Naive B cell (primary cell): ENCODE results near the gene UGT1A3. TPM values are rescaled to one million over a fixed set of nuclear protein-coding genes. Genes with fewer than 3 reads are reported as not detected.

ENCODE experiments used
- ATAC-seq, 2 donors: fragments of 150-1000 bp; cut with Tn5 transposase; 2 replicates each; pipeline ENCODE4 v1.10.0; 2021; ENCODE audit warnings: low read depth in 2 of 2, mild to moderate bottlenecking in 2 of 2, moderate library complexity in 2 of 2
- DNase-seq: peaks from one replicate; pipeline ENCODE4 v3.0.0; 2022
- H3K27ac Mint-ChIP-seq, 6 donors: one replicate each; pipeline ENCODE4 v1.8.0; 2020 to 2022; ENCODE audit warnings: mild to moderate bottlenecking in 6 of 6, mixed read lengths in 6 of 6, moderate library complexity in 5 of 6, inconsistent platforms in 2 of 6
- H3K27me3 Mint-ChIP-seq, 3 donors: one replicate each; pipeline ENCODE4 v1.8.0; 2021 to 2022; ENCODE audit warnings: mixed read lengths in 3 of 3, mild to moderate bottlenecking in 1 of 3
- H3K36me3 Mint-ChIP-seq, 2 donors: one replicate each; pipeline ENCODE4 v1.8.0; 2020 to 2022; ENCODE audit warnings: mixed read lengths in 2 of 2, inconsistent platforms in 1 of 2, mild to moderate bottlenecking in 1 of 2
- H3K4me1 Mint-ChIP-seq, 3 donors: one replicate each; pipeline ENCODE4 v1.8.0; 2020 to 2022; ENCODE audit warnings: mixed read lengths in 3 of 3, inconsistent platforms in 1 of 3, mild to moderate bottlenecking in 1 of 3, moderate library complexity in 1 of 3
- H3K4me3 Mint-ChIP-seq, 8 donors: one replicate each; pipeline ENCODE4 v1.8.0; 2020 to 2022; ENCODE audit warnings: mild to moderate bottlenecking in 8 of 8, mixed read lengths in 8 of 8, moderate library complexity in 8 of 8, inconsistent platforms in 2 of 8
- H3K9me3 Mint-ChIP-seq, 7 donors: one replicate each; pipeline ENCODE4 v1.8.0; 2020 to 2022; ENCODE audit warnings: mixed read lengths in 7 of 7, mild to moderate bottlenecking in 5 of 7, inconsistent platforms in 2 of 7, moderate library complexity in 1 of 7
- polyA plus RNA-seq, 6 donors: library from polyadenylated mRNA; unstranded; fragments of 300-500 nt; fragmentation: Illumina TruSeq; gene quantifications; one replicate each; pipeline ENCODE4 v1.2.3, GENCODE V29; 2021; ENCODE audit warnings: low read depth in 6 of 6

Gene UGT1A3
- polyA plus RNA-seq, 6 donors from 2014 or later: not detected

- no peak overlapping the region for H3K4me3 Mint-ChIP-seq
- no peaks in the 10 kb centered on the region for H3K4me1 Mint-ChIP-seq
- ATAC-seq (no peak), DNase-seq (no peak)
- no peak overlapping the region for H3K27ac Mint-ChIP-seq
- peaks cover 8 to 28% (median 11%) of the 10 kb centered on the region in 3 donors for H3K27me3 Mint-ChIP-seq
- H3K36me3 Mint-ChIP-seq: no peaks in the 10 kb centered on the region
- H3K9me3 Mint-ChIP-seq: peaks cover 0 to under 1% (median 0%) of the 10 kb centered on the region in 7 donors
Observed at GRCh38 chr2:233821196-233821595, 92.4 kb downstream of the UGT1A3 start.

DNA sequence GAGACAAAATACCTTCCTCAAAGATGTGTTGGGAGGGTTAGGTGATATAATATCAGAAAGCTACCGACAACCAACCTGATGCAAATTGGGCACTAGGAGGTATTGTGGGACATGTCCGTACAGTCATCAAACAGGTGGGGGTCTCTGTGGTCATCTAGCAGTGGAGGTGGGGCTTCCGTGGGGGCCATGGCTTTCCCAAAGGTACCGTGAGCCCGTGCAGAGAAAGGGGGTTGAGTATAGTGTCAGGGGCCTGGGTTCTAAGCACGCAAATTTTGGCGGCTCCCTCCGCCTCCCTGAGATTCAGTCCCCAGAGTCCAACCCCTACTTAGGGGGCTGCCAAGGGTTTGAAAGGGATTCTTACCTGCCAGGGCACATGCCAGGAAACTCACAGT lies 92.9 kb downstream of the UGT1A3 start:
- DNase-seq (no peak), ATAC-seq (no peak)
- no peaks in the 10 kb centered on the region for H3K36me3 Mint-ChIP-seq
- no peak overlapping the region for H3K4me3 Mint-ChIP-seq
- H3K27ac Mint-ChIP-seq: no peak overlapping the region
- H3K27me3 Mint-ChIP-seq: peaks cover 8 to 24% (median 11%) of the 10 kb centered on the region in 3 donors
- H3K9me3 Mint-ChIP-seq: peaks cover 0 to 6% (median 0%) of the 10 kb centered on the region in 7 donors
- no peaks in the 10 kb centered on the region for H3K4me1 Mint-ChIP-seq

- peaks cover 7 to 19% (median 8%) of the 10 kb centered on the region in 3 donors for H3K27me3 Mint-ChIP-seq
- ATAC-seq (no peak), DNase-seq (no peak)
- H3K4me3 Mint-ChIP-seq: no peak overlapping the region
- H3K4me1 Mint-ChIP-seq: no peaks in the 10 kb centered on the region
- H3K27ac Mint-ChIP-seq: no peak overlapping the region
- H3K36me3 Mint-ChIP-seq: no peaks in the 10 kb centered on the region
- peaks cover 0 to 6% (median 0%) of the 10 kb centered on the region in 7 donors for H3K9me3 Mint-ChIP-seq
Observed at GRCh38 chr2:233822101-233822771, 93.4 kb downstream of the UGT1A3 start.

Other genes starting within 250 kb of the UGT1A3 start
- 10 to 100 TPM in 2 of 6 donors, 1 to 10 TPM in 4; 4.7 to 11.1 (median 8.1) TPM for gene USP40, start 162.3 kb upstream of the UGT1A3 start, polyA plus RNA-seq
- gene UGT1A8, start 111.4 kb upstream of the UGT1A3 start, polyA plus RNA-seq: not detected
- not detected for gene UGT1A10, start 92.6 kb upstream of the UGT1A3 start, polyA plus RNA-seq
- gene UGT1A9, start 57.1 kb upstream of the UGT1A3 start, polyA plus RNA-seq: not detected
- gene UGT1A7, start 47.1 kb upstream of the UGT1A3 start, polyA plus RNA-seq: not detected
- gene UGT1A6, start 36.2 kb upstream of the UGT1A3 start, polyA plus RNA-seq: not detected
- gene UGT1A5, start 16.1 kb upstream of the UGT1A3 start, polyA plus RNA-seq: not detected
- gene UGT1A4, start 10.3 kb upstream of the UGT1A3 start, polyA plus RNA-seq: not detected
- not detected for gene UGT1A1, start 31.2 kb downstream of the UGT1A3 start, polyA plus RNA-seq
- gene MROH2A, start 49.3 kb downstream of the UGT1A3 start, polyA plus RNA-seq: not detected
- not detected for gene HJURP, start 125.5 kb downstream of the UGT1A3 start, polyA plus RNA-seq
- not detected for gene TRPM8, start 188.3 kb downstream of the UGT1A3 start, polyA plus RNA-seq